Measurements from ENCODE around the gene ACACA.

DNA sequence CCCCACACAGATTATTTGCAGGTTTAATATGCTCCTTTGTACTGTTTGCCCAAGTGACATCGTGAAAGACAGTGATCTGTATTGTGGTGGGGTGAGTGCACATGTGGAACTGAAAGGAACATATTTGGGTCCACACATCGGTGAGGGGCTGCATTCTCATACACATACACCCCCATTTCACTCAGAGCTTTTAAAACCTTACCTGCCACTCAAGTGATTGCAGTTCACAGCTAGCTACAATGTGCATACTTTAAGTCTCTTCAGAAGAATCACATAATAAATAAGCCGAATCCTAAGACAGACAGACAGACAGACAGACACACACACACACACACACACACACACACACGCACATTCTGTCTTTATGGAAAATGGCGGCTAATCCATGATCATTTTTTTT is 355.3 kb downstream of the ACACA start:
- TF ChIP-seq, protein P1, sequence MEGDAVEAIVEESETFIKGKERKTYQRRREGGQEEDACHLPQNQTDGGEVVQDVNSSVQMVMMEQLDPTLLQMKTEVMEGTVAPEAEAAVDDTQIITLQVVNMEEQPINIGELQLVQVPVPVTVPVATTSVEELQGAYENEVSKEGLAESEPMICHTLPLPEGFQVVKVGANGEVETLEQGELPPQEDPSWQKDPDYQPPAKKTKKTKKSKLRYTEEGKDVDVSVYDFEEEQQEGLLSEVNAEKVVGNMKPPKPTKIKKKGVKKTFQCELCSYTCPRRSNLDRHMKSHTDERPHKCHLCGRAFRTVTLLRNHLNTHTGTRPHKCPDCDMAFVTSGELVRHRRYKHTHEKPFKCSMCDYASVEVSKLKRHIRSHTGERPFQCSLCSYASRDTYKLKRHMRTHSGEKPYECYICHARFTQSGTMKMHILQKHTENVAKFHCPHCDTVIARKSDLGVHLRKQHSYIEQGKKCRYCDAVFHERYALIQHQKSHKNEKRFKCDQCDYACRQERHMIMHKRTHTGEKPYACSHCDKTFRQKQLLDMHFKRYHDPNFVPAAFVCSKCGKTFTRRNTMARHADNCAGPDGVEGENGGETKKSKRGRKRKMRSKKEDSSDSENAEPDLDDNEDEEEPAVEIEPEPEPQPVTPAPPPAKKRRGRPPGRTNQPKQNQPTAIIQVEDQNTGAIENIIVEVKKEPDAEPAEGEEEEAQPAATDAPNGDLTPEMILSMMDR (IDR thresholded peaks at IDR 0.05), result no peak
- TF ChIP-seq POLR2A (IDR thresholded peaks at IDR 0.05), result no peak

Data from ovary (tissue), 3 donors.